Skeletal muscle tissue (tissue), 4 donors: ENCODE measurements around the gene ZIC5. TPM values are rescaled to one million over a fixed set of nuclear protein-coding genes. Genes with fewer than 3 reads are reported as not detected.

Experiments used
- H3K27ac ChIP-seq: one replicate; pipeline ENCODE4 v1.7.0; 2013; ENCODE audit warnings: mild to moderate bottlenecking, low read depth, low read length, inconsistent platforms
- H3K27me3 ChIP-seq, 3 donors: one replicate each; pipeline ENCODE4 v1.7.0; 2013; ENCODE audit warnings: low read length in 3 of 3; ENCODE audit not compliant: control insufficient read depth in 3 of 3, insufficient read depth in 3 of 3
- H3K36me3 ChIP-seq, 3 donors: one replicate each; pipeline ENCODE4 v1.7.0; 2013; ENCODE audit warnings: low read length in 3 of 3; ENCODE audit not compliant: control insufficient read depth in 3 of 3, insufficient read depth in 3 of 3
- H3K4me1 ChIP-seq, 3 donors: one replicate each; pipeline ENCODE4 v1.7.0; 2013; ENCODE audit warnings: low read length in 3 of 3, mild to moderate bottlenecking in 3 of 3; ENCODE audit not compliant: control insufficient read depth in 3 of 3, insufficient read depth in 3 of 3
- H3K4me3 ChIP-seq, 3 donors: one replicate each; pipeline ENCODE4 v1.7.0; 2013; ENCODE audit warnings: low read length in 3 of 3
- H3K9ac ChIP-seq, 3 donors: one replicate each; pipeline ENCODE4 v1.7.0; 2013; ENCODE audit warnings: low read length in 3 of 3, mild to moderate bottlenecking in 3 of 3, moderate library complexity in 2 of 3, low read depth in 1 of 3
- H3K9me3 ChIP-seq, 3 donors: one replicate each; pipeline ENCODE4 v1.7.0; 2013; ENCODE audit warnings: low read length in 3 of 3; ENCODE audit not compliant: control insufficient read depth in 3 of 3
- total RNA-seq: library from RNA; depleted of rRNA; stranded (reverse); fragments of >200 nt; gene quantifications from one replicate; pipeline ENCODE4 v1.2.3, GENCODE V29; 2014
- donor health status: Osteomylitis.

Gene ZIC5
- total RNA-seq, 1 donor from 2014 or later, result not detected

- H3K27me3 ChIP-seq, result peaks cover 82 to 84% (median 84%) of the 10 kb centered on the region in 3 donors
- peaks cover 0 to 6% (median 0%) of the 10 kb centered on the region in 3 donors for H3K9me3 ChIP-seq
- no peak overlapping the region for H3K9ac ChIP-seq
- no peak overlapping the region for H3K27ac ChIP-seq
- peak overlapping the region in 1 of 3 donors; percentile 13 for H3K4me3 ChIP-seq
- H3K4me1 ChIP-seq, result peaks cover 13 to 18% (median 15%) of the 10 kb centered on the region in 3 donors
- no peaks in the 10 kb centered on the region for H3K36me3 ChIP-seq
Observed at GRCh38 chr13:99969453-99969918, 2.1 kb downstream of the ZIC5 start.

DNA sequence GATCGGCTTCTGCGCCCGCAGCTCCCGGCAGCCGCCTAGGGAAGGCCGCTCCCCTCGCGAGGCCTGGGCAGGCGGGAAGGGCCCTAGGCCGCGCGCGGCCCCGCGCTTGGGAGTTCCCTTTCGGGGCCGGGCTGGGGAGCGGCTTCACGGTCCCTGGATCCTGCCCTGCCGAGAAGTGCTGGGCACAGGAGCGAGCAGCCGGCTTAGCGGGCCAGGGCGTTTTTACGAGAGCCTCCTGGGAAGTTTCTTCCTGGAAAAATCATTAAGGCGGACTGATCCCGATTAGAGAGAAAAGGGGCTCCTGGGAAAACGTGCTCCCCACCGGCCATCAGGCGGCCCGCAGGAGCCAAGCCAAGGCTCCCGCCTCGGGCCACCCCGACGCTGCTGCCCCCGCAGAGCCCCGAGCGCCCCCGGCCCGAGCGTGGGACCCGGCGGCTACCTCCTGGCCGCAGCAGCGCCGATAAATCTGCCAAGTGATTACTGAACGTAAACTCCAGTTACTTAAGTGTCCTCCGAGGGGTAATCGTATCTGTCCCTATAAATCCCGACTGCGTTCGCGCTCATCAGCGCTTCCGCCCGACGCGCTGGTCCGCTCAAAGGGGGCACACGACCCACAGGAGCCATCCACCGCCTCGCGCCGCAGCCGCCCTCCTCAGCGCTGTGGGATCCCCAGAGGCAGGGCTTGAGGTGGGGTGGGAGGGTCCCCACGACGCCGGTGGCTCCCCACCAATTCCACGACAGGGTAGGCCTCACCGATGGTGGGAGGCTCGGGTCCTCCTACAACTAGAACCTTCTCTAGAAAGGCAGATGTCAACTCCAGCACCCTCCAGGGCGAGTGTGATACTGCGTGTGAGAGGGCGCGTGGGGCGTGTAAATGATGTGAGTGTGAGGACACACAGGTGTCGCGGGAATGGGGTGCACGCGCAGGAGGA is 2.8 kb downstream of the ZIC5 start:
- Histone ChIP-seq H3K27ac (no peak overlapping the region), H3K4me3 (peak overlapping the region in 2 of 3 donors; percentile 35 to 49), H3K27me3 (peaks cover 75 to 81% (median 79%) of the 10 kb centered on the region in 3 donors), H3K9me3 (peaks cover 0 to 5% (median 0%) of the 10 kb centered on the region in 3 donors), H3K36me3 (no peaks in the 10 kb centered on the region), H3K9ac (peak overlapping the region in 1 of 3 donors; percentile 8), H3K4me1 (peaks cover 13 to 18% (median 15%) of the 10 kb centered on the region in 3 donors)

GRCh38 chr13:99967869-99968520 is 3.6 kb downstream of the ZIC5 start:
- Histone ChIP-seq H3K9me3 (no peaks in the 10 kb centered on the region), H3K4me1 (peaks cover 13 to 18% (median 15%) of the 10 kb centered on the region in 3 donors), H3K36me3 (no peaks in the 10 kb centered on the region), H3K27me3 (peaks cover 67 to 78% (median 73%) of the 10 kb centered on the region in 3 donors), H3K9ac (no peak overlapping the region), H3K4me3 (peak overlapping the region in 1 of 3 donors; percentile 35), H3K27ac (no peak overlapping the region)

DNA sequence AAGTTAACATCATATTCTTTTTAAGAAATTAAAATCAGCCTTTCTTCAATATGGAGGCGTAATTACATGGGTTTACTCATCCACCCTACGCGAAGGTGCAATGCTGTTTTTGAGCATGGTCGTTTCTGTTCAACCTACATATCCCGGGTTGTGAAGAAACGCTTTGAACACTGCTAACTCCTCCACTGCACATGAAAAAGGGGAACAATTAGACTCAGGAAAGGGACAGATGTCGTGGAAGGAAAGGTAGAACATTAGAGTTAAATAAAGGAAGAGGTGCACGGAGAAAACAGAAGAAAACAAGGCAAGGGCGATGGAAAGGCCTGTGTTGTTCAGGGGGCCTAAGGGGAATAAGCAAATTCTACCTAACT is 4.1 kb downstream of the ZIC5 start:
- Histone ChIP-seq H3K9ac (no peak overlapping the region), H3K36me3 (no peaks in the 10 kb centered on the region), H3K9me3 (no peaks in the 10 kb centered on the region), H3K4me3 (no peak overlapping the region), H3K27me3 (peaks cover 66 to 79% (median 72%) of the 10 kb centered on the region in 3 donors), H3K27ac (no peak overlapping the region), H3K4me1 (peaks cover 13 to 18% (median 15%) of the 10 kb centered on the region in 3 donors)

DNA sequence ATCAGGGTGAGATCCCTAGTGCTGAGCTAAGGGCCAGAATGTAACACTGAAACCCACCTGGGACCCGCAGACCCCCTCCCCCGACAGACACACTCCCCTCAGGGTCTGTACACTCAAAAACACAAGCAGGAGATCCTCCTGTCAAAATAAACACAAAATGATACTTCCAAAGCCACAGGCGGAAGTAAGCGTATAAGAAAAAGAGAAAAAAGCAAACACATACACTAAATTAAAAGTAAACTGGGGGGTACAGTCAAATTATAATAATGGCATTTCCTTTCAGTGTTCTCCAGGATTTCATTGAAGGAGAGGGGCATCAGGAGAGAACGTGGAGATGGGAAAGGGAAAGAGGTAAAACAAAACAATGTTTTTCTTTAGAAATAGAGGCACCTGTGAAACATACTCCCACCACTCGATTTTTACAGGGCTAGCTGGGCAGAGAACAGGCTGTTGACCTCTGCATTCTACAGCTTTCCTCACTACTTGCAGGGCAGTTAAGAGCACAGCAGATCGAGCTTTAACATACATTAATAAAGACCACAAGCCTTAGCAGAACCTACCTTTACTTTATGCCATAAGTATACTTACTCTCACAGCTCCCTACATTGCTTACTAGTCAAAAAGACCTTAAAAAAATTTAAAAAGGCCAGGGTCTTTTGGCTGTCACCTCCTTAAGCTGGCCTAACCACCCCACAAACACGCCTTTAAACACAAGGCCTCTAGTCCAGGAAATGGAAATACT is 5.3 kb downstream of the ZIC5 start:
- peaks cover 66 to 77% (median 72%) of the 10 kb centered on the region in 3 donors for H3K27me3 ChIP-seq
- no peak overlapping the region for H3K27ac ChIP-seq
- peaks cover 12 to 13% (median 12%) of the 10 kb centered on the region in 3 donors for H3K4me1 ChIP-seq
- H3K9ac ChIP-seq, result no peak overlapping the region
- H3K4me3 ChIP-seq, result no peak overlapping the region
- H3K9me3 ChIP-seq, result no peaks in the 10 kb centered on the region
- H3K36me3 ChIP-seq, result no peaks in the 10 kb centered on the region

- H3K27ac ChIP-seq, result no peak overlapping the region
- no peaks in the 10 kb centered on the region for H3K9me3 ChIP-seq
- H3K4me3 ChIP-seq, result no peak overlapping the region
- no peaks in the 10 kb centered on the region for H3K36me3 ChIP-seq
- peaks cover 11 to 14% (median 13%) of the 10 kb centered on the region in 3 donors for H3K4me1 ChIP-seq
- H3K27me3 ChIP-seq, result peaks cover 71 to 78% (median 77%) of the 10 kb centered on the region in 3 donors
- no peak overlapping the region for H3K9ac ChIP-seq
Observed at GRCh38 chr13:99965329-99966000, 6.1 kb downstream of the ZIC5 start.

DNA sequence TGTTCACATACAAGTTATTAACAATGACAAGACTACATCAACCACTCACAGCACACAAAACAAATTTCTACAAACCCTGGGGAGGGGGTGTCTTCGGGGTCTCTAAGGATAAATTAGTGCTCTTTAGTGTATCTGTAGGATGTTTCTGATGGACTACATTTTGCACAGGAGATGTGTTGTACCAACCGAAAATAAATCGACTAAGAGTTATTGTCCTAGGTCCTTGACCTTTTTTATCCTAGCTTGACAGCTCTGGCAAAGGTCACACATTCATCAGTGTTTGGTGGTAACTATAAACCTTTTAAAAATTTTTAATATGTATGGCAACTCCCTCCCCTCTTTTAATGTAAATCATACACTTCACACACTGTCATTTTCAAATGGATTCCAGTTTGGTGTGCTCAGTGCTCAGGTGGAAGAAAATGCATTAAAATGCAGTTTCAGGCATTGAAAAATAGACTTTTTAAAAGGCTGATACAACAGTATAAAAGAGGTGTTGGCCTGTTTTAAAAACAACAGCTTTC is 7.7 kb downstream of the ZIC5 start:
- Histone ChIP-seq H3K4me1 (peaks cover 3 to 12% (median 10%) of the 10 kb centered on the region in 3 donors), H3K36me3 (no peaks in the 10 kb centered on the region), H3K4me3 (no peak overlapping the region), H3K9ac (no peak overlapping the region), H3K27ac (no peak overlapping the region), H3K27me3 (peaks cover 72 to 79% (median 78%) of the 10 kb centered on the region in 3 donors), H3K9me3 (no peaks in the 10 kb centered on the region)

DNA sequence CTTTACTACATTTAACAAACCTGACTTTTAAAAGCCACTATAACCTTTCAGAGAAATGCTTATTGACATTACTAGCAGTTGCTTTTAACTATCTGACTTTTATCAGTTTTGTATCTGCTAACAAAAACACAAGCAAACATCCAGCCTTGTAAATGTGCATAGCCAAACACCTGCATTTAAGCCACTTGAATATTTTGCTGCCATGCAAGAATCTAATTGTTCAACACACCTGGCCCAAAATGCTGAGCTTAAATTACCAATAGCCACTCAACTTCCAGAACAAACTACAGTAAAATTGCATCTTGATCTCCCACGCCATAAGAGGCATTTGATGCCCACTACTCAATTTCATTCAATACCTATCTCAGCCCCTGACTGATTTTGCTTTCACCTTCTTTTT is 9.3 kb downstream of the ZIC5 start:
- Histone ChIP-seq H3K4me1 (peaks cover 0 to 18% (median 15%) of the 10 kb centered on the region in 3 donors), H3K27me3 (peaks cover 73 to 79% (median 78%) of the 10 kb centered on the region in 3 donors), H3K9me3 (no peaks in the 10 kb centered on the region), H3K36me3 (no peaks in the 10 kb centered on the region), H3K27ac (no peak overlapping the region), H3K9ac (no peak overlapping the region), H3K4me3 (no peak overlapping the region)

DNA sequence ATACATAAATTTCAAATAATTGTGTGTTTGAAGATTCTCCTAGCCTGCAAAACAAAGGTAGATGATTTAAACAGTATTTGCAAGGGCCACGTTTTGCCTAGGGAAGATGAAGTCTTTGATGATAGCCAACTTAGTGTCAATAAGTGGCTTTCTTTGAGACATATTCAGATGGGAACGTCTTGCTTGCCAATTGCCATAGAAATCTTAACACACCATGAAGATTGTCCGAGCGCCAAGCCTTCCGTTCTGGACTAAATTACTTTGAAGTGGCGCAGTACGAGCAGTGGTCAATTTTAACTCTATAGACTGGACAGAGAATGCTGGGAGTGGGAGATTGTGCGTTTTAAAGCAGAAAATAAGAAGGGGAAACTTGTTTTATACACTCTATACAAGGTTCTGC is 9.9 kb downstream of the ZIC5 start:
- H3K36me3 ChIP-seq, result no peaks in the 10 kb centered on the region
- H3K27me3 ChIP-seq, result peaks cover 74 to 81% (median 80%) of the 10 kb centered on the region in 3 donors
- H3K4me1 ChIP-seq, result peaks cover 2 to 23% (median 20%) of the 10 kb centered on the region in 3 donors
- no peak overlapping the region for H3K9ac ChIP-seq
- no peak overlapping the region for H3K27ac ChIP-seq
- H3K4me3 ChIP-seq, result no peak overlapping the region
- H3K9me3 ChIP-seq, result no peaks in the 10 kb centered on the region
